NOMO-1 (cell line): ENCODE data around the gene PRKAR1A.
"Not testable (repeated sequence)": the region's sequence is repeated elsewhere in the genome, so short reads cannot be mapped to it uniquely, and the experiment has no call there.

Source experiments
- DNase-seq, 2 experiments: peaks; one replicate each; lab custom pipeline; 2025; ENCODE audit not compliant: unreplicated experiment in 2 of 2; lab: John Stamatoyannopoulos, UW

PRKAR1A gene

DNA sequence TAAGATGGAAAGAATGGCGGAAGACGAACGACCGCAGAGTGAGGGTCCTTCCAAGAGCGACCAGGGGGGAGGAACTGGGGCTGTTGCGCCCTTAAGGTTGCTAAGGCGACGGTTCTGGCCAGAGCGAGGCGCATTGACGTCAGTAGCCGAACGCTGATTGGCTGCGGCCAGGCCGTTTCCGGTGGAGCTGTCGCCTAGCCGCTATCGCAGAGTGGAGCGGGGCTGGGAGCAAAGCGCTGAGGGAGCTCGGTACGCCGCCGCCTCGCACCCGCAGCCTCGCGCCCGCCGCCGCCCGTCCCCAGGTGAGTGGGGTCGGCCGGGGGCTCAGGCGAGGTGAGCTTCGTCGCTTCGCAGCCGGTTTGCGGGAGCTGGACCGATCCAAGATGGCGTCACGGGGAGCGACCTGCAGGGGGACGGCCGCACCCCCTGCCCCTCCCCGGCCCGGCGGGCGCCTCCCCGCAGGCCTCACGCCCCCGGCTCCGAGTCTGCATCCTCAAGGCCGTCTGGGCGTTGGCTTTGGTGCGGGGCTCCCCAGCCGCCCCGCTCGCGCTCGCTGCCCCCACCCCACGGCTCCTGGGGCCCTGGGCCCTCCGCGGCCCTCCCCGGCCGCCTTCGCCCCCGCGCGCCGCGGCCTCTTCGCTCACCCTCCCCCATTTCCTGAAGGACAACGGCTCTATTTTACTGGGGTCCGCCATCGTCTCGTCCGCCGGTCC lies at the start of gene PRKAR1A:
TSS of gene PRKAR1A (plus strand) at position 184 of the 713 bp plus-strand sequence. CDS start 2,970 bp downstream, outside the sequence.
- peak; percentile 92 to 96 for DNase-seq

DNA sequence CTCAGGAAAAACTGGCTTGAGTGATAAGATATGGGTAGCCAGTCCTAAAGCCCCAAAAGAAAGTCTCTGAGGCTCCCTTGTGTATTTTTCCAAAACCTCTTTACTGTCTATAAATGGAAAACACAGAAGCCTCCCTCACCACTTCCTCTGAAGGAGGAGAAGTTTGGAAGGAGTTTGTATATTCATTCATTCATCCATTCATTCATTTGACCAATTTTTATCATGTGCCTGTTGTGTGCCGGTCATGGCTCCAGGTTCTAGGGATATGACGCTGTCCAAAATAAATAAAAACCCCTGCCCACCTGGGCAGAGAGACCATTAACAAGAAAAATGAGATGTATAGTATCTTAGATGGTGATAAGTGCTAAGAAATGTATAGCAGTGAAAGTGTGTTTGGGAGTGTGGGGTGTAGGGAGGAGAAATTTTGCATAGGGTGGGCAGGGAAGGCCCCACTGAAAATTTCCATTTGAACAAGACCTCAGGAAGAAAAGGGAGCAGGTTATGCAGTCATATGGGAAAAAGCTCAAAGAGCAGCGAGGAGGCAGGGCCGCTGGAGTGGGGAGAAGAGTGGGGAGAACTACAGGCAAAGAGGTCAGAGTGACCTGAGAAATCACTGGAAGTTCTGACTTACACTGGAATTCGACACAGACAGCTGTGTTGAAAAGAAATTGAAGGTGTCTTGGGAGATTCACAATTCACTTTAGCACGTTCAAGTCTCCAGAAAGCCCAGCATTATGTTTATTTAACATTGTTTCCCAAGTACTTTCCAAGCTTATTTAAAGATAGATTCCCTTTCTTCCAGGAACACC lies 48.8 kb upstream of the PRKAR1A start:
- DNase-seq, result no peak

DNA sequence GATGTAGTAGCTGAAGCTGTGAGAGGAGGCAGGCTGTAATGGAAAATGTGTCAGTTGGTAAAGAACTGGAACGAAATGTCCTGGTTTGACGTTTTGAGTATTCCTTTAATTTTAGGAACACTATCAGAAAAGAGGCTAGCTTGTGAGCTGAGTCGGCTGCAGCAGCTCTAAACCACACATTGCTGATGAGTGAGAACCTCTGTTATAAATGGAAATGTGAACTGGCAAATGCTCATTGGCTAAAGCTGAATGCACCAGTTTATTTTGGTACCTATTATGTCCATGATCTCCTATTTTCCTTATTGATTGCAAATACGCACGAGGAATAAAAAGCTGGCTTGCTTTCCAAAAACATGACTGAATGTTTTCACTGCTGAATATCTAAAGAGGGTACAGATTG lies 43.9 kb upstream of the PRKAR1A start:
- DNase-seq, result no peak

- no peak for DNase-seq
Measured at GRCh38 chr17:68468788-68469187, 43.4 kb upstream of the PRKAR1A start.

- DNase-seq, result no peak
Measured at GRCh38 chr17:68470961-68471360, 41.3 kb upstream of the PRKAR1A start.

- DNase-seq, result no peak
Measured at GRCh38 chr17:68480885-68481284, 31.3 kb upstream of the PRKAR1A start.

DNA sequence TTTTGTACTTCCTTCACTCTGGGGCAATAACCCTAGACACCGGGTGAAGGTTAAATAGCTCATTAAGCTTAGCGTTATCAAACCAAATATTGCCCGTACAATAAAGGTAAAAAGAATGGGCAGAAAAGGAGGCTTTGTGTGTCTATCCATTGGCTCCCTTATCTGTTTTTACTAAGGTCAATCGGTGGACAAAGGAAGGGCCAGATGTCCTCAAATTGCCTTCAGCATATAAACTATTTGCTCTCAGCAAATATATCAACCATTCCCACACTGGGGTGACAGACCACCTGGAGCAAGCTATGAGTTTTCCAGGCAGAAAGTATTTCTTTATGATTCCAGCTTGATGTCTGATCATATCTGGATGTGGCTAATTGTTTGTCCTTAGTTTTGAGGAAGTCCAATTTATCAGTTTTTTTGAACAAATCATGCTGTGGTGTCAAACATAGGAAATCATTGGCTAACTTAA lies 29.6 kb upstream of the PRKAR1A start:
- DNase-seq, result no peak

DNA sequence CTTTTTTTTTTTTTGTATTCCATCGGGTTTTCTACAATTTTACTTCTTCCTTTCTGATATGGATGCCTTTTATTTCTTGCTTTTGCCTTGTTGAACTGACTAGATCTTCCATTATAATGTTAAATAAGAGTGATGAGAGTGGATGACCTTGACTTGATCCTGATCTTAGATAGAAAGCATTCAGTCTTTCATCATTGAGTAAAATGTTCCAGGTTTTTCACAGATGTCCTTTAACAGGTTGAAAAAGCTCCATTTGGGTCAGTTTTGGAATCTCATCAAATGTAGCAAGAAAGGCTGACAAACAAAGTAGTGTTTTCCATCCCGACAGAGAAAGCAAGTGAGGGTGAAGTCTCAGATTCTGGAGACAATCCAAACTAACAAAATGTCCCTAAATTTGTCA lies 27.8 kb upstream of the PRKAR1A start:
- no peak for DNase-seq

- no peak for DNase-seq
Measured at GRCh38 chr17:68489919-68490318, 22.3 kb upstream of the PRKAR1A start.

- peak; percentile 80 to 88 for DNase-seq
Measured at GRCh38 chr17:68491381-68492231, 20.6 kb upstream of the PRKAR1A start.

- not testable (repeated sequence) for DNase-seq
Measured at GRCh38 chr17:68492394-68493054, 19.7 kb upstream of the PRKAR1A start.

GRCh38 chr17:68495081-68495480 lies 17.1 kb upstream of the PRKAR1A start:
- no peak for DNase-seq

- DNase-seq, result peak; percentile 76 to 97
Measured at GRCh38 chr17:68497885-68498319, 14.3 kb upstream of the PRKAR1A start.

GRCh38 chr17:68498479-68499326 lies 13.5 kb upstream of the PRKAR1A start:
- DNase-seq, result peak in 1 of 2 experiments; percentile 44

- no peak for DNase-seq
Measured at GRCh38 chr17:68499587-68499986, 12.6 kb upstream of the PRKAR1A start.

DNA sequence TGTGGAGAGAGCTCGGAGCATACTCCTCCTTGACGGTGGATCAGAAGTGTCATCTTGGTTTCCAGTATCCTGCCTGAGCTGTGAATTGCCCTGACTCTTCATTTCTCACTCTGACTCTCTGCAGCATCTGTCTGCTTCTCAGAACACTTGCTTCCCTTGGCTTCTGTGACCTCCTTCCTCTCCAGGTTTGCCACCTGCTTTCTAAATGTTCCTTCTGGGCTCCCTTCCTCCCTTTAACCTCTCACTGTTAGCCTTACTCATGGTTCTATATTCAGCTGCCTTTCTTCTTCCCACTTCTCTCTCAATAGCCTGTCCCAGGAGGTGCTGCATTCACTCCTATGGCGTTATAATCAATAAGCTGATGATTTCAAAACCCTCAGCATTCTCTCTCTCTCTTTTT lies 11.2 kb upstream of the PRKAR1A start:
- no peak for DNase-seq

DNA sequence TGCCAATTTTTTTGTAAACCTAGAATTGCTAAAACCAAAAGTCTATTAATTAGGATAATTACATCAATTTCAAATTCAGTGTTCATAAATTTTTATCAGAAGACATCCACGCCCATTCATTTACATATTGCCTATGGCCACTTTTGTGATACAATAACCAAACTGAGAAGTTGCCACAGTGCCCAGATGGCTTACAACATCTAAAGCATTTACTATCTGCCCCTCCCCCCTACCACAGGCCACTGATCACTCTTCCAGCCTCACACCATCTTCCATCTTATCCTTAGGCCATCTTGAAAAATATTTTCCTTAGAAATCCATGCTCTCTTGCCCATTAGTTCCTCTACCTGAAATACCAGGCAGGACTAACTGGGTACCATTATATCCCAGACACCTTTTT lies 6.3 kb upstream of the PRKAR1A start:
- DNase-seq, result peak; percentile 10 to 18

DNA sequence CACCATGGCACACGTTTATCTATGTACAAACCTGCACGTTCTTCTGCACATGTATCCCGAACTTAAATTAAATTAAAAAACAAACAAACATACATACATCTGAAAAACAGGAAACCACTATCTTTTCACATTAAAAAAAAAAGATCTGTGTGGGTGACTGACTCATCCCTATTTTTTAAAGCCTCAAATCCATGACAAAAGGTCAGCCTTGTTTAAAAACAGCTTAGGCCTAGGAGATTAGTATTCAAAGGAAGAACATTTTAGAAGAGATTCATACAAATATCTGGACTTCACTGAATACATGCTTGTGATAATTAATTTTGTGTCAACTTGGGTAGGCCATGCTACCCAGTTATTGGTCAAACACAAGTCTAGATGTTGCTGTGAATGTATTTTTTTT lies 4.7 kb upstream of the PRKAR1A start:
- DNase-seq, result no peak
